GM21528 (cell line): ENCODE data around the gene HSF4.

Experiments used
- ATAC-seq: cut with Tn5 transposase; IDR thresholded peaks from one replicate; pipeline ENCODE4 v1.9.1; 2021; ENCODE audit warnings: mild to moderate bottlenecking, moderate library complexity; ENCODE audit not compliant: unreplicated experiment, low FRiP score

Gene HSF4

GRCh38 chr16:67197704-67198103, 33.2 kb downstream of the HSF4 start:
- ATAC-seq = no peak

- no peak for ATAC-seq
These were observed 33.7 kb downstream of the HSF4 start for GRCh38 chr16:67198238-67198734.

- ATAC-seq = no peak
These were observed 34.7 kb downstream of the HSF4 start, which contains the start of gene ELMO3 for GRCh38 chr16:67199011-67199807. Gene ELMO3, plus strand, starts transcription at chr16:67199131. Its CDS starts 196 bp downstream, at chr16:67199327.

GRCh38 chr16:67199808-67200198, 35.3 kb downstream of the HSF4 start:
- ATAC-seq = no peak

GRCh38 chr16:67200491-67200890, 35.9 kb downstream of the HSF4 start:
- ATAC-seq = no peak

GRCh38 chr16:67201411-67202345, 37.1 kb downstream of the HSF4 start:
- no peak for ATAC-seq

- ATAC-seq = no peak
These were observed 37.9 kb downstream of the HSF4 start for GRCh38 chr16:67202426-67202825.

- ATAC-seq = no peak
These were observed 38.5 kb downstream of the HSF4 start for GRCh38 chr16:67202956-67203493.

- ATAC-seq = no peak
These were observed 39.5 kb downstream of the HSF4 start for GRCh38 chr16:67204076-67204475.

- no peak for ATAC-seq
These were observed 41.7 kb downstream of the HSF4 start for GRCh38 chr16:67206129-67206837.

- ATAC-seq = no peak
These were observed 42.3 kb downstream of the HSF4 start for GRCh38 chr16:67206838-67207248.

GRCh38 chr16:67207249-67208091, 42.9 kb downstream of the HSF4 start:
- ATAC-seq = no peak

GRCh38 chr16:67208154-67208896, 43.8 kb downstream of the HSF4 start:
- ATAC-seq = no peak

- no peak for ATAC-seq
These were observed 45.0 kb downstream of the HSF4 start for GRCh38 chr16:67209565-67209964.

GRCh38 chr16:67210069-67210937, 45.8 kb downstream of the HSF4 start:
- no peak for ATAC-seq

- no peak for ATAC-seq
These were observed 47.1 kb downstream of the HSF4 start for GRCh38 chr16:67211674-67212073.

- ATAC-seq = no peak
These were observed 48.2 kb downstream of the HSF4 start for GRCh38 chr16:67212766-67213165.
